H1 (cell line): Measurements from ENCODE around the gene LRP1. TPM values are rescaled to one million over a fixed set of nuclear protein-coding genes. Genes with fewer than 3 reads are reported as not detected.

Experiments used
- CBX8 ChIP-seq: fragments of 300-800, 300-1000 bp; sonication (generic); IDR thresholded peaks from 2 replicates; pipeline ENCODE4 v1.7.1; 2016; ENCODE audit warnings: low read depth, low read length, borderline replicate concordance
- CHD1 ChIP-seq: IDR thresholded peaks from 2 replicates; pipeline ENCODE4 v1.6.1; 2012; ENCODE audit warnings: low read depth, low read length, improper control_type of control experiment
- CHD7 ChIP-seq: fragments of 300-600 bp; sonication (generic); IDR thresholded peaks from 2 replicates; pipeline ENCODE4 v1.7.1; 2012; ENCODE audit warnings: low read length, moderate library complexity, mild to moderate bottlenecking, inconsistent platforms; ENCODE audit not compliant: insufficient replicate concordance
- FOSL1 ChIP-seq: IDR thresholded peaks from 2 replicates; pipeline ENCODE4 v1.6.1; 2011; ENCODE audit warnings: mild to moderate bottlenecking, low read depth, low read length, moderate library complexity; ENCODE audit not compliant: insufficient read depth
- HDAC2 ChIP-seq, 2 experiments: fragments of 300-600 bp in 1 of 2; sonication (generic) in 1 of 2; IDR thresholded peaks; 2 replicates each; pipeline ENCODE4 v1.6.1; 2011 to 2012; ENCODE audit warnings: low read depth in 2 of 2, low read length in 2 of 2, mild to moderate bottlenecking in 2 of 2, moderate library complexity in 2 of 2, borderline replicate concordance in 1 of 2, inconsistent platforms in 1 of 2
- KDM1A ChIP-seq: fragments of 200-600, 300-600 bp; sonication (generic); IDR thresholded peaks from 2 replicates; pipeline ENCODE4 v1.7.1; 2016; ENCODE audit warnings: mild to moderate bottlenecking, low read length, borderline replicate concordance
- NRF1 ChIP-seq: IDR thresholded peaks from 2 replicates; pipeline ENCODE4 v1.6.1; 2011; ENCODE audit warnings: mild to moderate bottlenecking, low read depth, low read length, improper control_type of control experiment
- SIN3A ChIP-seq, 2 experiments: IDR thresholded peaks in 1 of 2; conservative IDR thresholded peaks in 1 of 2; 2 replicates each; pipeline ENCODE4 v1.6.1; 2011 to 2012; ENCODE audit warnings: low read length in 2 of 2, improper control_type of control experiment in 1 of 2, low read depth in 1 of 2, mild to moderate bottlenecking in 1 of 2
- SIX5 ChIP-seq: IDR thresholded peaks from 2 replicates; pipeline ENCODE4 v1.6.1; 2011; ENCODE audit warnings: mild to moderate bottlenecking, low read depth, low read length
- polyA plus RNA-seq, 7 experiments: library from polyadenylated mRNA; depleted of rRNA in 3 of 7; stranded (reverse) in 5 of 7; unstranded in 2 of 7; fragments of >200 nt in 5 of 7; fragments of 200-250 nt in 2 of 7; gene quantifications; 1 replicate in 5 of 7; 2 replicates in 1 of 7; 4 replicates in 1 of 7; pipeline versions ENCODE4 v1.2.1 to v1.2.3, GENCODE V29; 2011 to 2013; ENCODE audit warnings: missing spikeins in 2 of 7, mixed read lengths in 2 of 7
- total RNA-seq: library from RNA; stranded (reverse); fragmentation: NEBNext Ultra II Directional; extraction: Animal tissue kit (Norgen Biotek cat#: 25700); gene quantifications from 2 replicates; pipeline ENCODE4 v1.2.1, GENCODE V29; 2021

Gene LRP1
- total and polyA plus RNA-seq, 2 of the 8 experiments (the other 6 are each of a cell fraction or from before 2014, with no cell fraction given), result 35.3 to 92.5 TPM

DNA sequence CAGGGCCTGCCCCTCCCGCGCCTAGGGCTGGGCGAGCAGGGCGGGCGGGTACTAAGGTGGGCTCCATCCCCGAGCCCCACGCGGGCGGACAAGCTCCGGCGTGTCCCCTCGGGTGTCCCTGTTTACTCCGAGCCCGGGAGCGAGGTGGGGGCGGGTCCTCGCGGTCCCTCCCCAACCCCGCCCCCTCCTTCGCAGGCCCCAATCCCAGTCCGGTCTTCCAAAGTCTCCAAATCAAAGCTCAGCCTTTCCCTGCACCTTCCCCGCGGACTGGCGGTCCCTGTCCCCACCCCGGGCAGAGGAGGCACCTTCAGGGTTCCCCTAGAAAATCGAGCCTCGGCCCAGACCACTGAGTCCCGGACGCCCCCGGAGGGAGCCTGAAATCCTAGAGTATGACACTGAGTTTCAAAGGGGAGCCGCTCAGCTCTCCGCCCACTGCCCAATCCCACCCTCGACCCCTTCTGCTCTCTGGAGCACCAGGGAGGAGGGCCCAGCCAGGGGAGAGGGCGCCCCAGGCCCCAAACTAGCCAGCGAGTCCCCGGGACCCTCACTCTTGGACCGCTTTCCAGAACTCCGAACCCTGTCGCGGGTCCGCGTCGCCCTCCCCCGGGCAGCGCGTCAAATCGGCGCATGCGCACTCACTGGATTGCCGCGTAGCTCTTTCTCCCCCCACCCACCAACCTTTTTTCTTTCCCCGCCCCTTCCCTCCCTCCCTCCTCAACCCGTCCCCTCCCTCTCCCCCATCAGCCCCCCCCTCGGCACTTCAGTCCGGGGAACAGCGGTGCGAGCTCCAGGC lies at the start of gene LRP1 (continued):
- no peak for TF ChIP-seq CHD7
- no peak for TF ChIP-seq FOSL1
- no peak for TF ChIP-seq SIX5
- no peak for TF ChIP-seq NRF1
- TF ChIP-seq HDAC2 (IDR thresholded peaks at IDR 0.05; ENCODE audit: borderline replicate concordance in 1 of 2, low read depth in 2 of 2, low read length in 2 of 2), result 0 out of 4 replicates have a peak, but pooled peaks have one; percentile 2 to 18
- no peak for TF ChIP-seq KDM1A
- TF ChIP-seq SIN3A (conservative IDR thresholded peaks at IDR 0.05 in 1 of 2, IDR thresholded peaks at IDR 0.05 in 1 of 2; ENCODE audit: low read depth in 1 of 2, low read length in 2 of 2), result peak in 1 of 2 experiments; percentile 64; a peak in 2 of 4 replicates
- no peak for TF ChIP-seq CHD1
- TF ChIP-seq CBX8, result no peak
